ENCODE results near the gene EPHA6.

The EPHA6 gene

DNA sequence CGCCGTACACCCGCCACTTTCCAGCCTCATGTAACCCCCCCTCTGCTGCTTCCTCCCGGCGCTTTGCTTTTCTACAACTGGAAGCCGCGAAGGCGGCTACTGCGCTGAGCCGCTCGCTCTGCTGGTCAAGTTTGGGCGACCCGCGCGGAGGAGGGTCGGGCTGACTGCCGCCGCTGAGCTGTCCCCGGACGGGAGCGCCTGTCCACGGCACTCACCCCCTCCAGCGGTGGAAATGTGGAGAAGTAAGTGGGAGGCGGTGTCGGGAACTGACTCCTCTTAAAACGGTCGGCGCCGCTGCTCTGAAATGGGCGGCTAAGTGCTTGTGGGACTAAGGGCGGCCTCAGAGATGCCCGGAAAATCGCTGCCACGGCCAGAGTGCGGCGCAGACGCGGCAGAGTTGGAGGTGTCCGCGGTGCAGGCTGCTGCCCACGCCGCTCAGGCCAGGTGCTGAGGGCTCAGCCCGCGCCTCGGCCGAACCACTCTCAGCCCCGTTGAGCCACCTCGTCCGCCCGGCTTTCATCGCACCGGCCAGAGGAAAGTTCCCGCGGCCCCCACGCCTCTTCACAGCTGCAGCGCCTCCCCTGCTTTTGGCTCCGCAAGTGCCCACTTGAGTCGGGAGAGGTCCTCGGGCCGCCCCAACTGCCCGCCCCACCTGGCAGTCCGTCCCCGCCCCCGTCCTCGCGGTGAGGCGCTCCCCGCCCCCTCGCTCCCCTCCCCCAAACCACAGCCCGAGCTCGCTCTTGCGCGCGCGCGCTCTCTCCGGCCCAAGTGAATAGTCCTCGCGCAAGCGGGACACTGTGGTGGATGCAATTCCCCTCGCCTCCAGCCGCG is at the start of gene EPHA6:
EPHA6 (plus strand) TSS at position 775 of the 831 bp plus-strand sequence.
- Histone ChIP-seq H3K27ac (no peak within 1 kb of the TSS), H3K9me3 (ENCODE audit: severe bottlenecking) (no peaks in the 10 kb centered on the region), H3K4me3 (ENCODE audit: low read depth, low read length) (peak within 1 kb of the TSS; percentile 61), H3K36me3 (no peaks in the 10 kb centered on the region), H3K27me3 (ENCODE audit: insufficient read depth, low read depth, severe bottlenecking) (peaks cover 23% of the 10 kb centered on the region)
- TF ChIP-seq, protein P1, sequence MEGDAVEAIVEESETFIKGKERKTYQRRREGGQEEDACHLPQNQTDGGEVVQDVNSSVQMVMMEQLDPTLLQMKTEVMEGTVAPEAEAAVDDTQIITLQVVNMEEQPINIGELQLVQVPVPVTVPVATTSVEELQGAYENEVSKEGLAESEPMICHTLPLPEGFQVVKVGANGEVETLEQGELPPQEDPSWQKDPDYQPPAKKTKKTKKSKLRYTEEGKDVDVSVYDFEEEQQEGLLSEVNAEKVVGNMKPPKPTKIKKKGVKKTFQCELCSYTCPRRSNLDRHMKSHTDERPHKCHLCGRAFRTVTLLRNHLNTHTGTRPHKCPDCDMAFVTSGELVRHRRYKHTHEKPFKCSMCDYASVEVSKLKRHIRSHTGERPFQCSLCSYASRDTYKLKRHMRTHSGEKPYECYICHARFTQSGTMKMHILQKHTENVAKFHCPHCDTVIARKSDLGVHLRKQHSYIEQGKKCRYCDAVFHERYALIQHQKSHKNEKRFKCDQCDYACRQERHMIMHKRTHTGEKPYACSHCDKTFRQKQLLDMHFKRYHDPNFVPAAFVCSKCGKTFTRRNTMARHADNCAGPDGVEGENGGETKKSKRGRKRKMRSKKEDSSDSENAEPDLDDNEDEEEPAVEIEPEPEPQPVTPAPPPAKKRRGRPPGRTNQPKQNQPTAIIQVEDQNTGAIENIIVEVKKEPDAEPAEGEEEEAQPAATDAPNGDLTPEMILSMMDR (IDR thresholded peaks at IDR 0.05; ENCODE audit: low read depth, low read length): no peak
- peak; percentile 56 for DNase-seq

DNA sequence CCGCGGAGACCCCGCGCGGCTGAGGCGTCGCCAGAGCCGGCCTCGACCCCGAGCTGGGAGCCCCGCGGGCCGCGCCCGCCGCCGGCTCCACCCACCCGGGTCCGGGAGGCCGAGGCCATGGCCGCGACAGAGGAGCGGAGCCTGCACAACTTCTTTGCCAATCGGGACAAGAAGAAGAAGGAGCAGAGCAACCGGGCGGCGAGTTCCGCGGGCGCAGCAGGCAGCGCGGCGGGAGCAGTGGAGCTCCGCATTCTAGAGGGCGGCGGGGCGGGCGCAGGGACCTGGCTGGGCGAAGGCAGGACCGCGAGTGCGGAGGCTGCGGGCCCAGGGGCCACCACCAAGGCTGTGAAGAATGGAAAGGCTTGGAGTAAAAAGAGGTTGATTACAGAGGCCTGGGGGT is 37.6 kb upstream of the EPHA6 start:
- Histone ChIP-seq H3K27ac (no peak overlapping the region), H3K9me3 (ENCODE audit: severe bottlenecking) (peaks cover 2% of the 10 kb centered on the region), H3K4me3 (ENCODE audit: low read depth, low read length) (no peak overlapping the region), H3K27me3 (ENCODE audit: insufficient read depth, low read depth, severe bottlenecking) (peaks cover 51% of the 10 kb centered on the region), H3K36me3 (no peaks in the 10 kb centered on the region)
- TF ChIP-seq, protein P1 (IDR thresholded peaks at IDR 0.05; ENCODE audit: low read depth, low read length): no peak
- no peak for DNase-seq

DNA sequence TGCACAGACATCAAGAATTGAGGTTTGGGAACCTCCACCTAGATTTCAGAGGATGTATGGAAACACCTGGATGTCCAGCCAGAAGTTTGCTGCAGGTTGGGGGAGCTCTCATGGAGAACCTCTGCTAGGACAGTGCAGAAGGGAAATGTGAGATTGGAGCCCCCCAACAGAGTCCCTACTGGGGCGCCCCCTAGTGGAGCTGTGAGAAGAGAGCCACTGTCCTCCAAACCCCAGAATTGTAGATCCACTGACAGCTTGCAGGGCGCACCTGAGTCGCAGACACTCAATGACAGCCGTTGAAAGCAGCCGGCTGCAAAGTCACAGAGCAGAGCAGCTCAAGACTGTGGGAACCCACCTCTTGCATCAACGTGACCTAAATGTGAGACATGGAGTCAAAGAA is 34.6 kb upstream of the EPHA6 start:
- Histone ChIP-seq H3K27ac (no peak overlapping the region), H3K27me3 (ENCODE audit: insufficient read depth, low read depth, severe bottlenecking) (peaks cover 47% of the 10 kb centered on the region), H3K36me3 (no peaks in the 10 kb centered on the region), H3K9me3 (ENCODE audit: severe bottlenecking) (peaks cover 2% of the 10 kb centered on the region), H3K4me3 (ENCODE audit: low read depth, low read length) (no peak overlapping the region)
- DNase-seq: peak; percentile 15
- TF ChIP-seq, protein P1 (IDR thresholded peaks at IDR 0.05; ENCODE audit: low read depth, low read length): peak; percentile 49; the same call in 1 of the 2 replicates

DNA sequence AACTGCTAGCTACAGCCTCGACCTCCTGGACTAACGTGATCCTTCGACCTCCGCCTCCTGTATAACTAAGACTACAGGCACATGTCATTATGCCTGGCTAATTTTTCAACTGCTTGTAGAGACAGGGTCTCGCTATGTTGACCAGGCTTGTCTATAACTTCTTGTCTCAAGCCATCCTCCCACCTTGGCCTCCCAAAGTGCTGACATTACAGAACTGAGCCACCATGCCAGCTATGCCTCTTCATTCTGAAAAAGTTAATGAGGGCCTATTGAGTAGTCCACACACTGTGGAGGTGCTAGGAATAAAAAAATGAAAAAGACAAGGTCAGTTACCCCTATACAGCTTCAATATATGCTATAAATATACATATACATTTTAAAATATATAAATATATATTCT is 18.3 kb upstream of the EPHA6 start:
- H3K27me3 ChIP-seq (ENCODE audit: insufficient read depth, low read depth, severe bottlenecking): peaks cover 16% of the 10 kb centered on the region
- H3K4me3 ChIP-seq (ENCODE audit: low read depth, low read length): no peak overlapping the region
- H3K9me3 ChIP-seq (ENCODE audit: severe bottlenecking): no peaks in the 10 kb centered on the region
- no peak for DNase-seq
- H3K36me3 ChIP-seq: no peaks in the 10 kb centered on the region
- H3K27ac ChIP-seq: no peak overlapping the region
- TF ChIP-seq, protein P1 (IDR thresholded peaks at IDR 0.05; ENCODE audit: low read depth, low read length): no peak

DNA sequence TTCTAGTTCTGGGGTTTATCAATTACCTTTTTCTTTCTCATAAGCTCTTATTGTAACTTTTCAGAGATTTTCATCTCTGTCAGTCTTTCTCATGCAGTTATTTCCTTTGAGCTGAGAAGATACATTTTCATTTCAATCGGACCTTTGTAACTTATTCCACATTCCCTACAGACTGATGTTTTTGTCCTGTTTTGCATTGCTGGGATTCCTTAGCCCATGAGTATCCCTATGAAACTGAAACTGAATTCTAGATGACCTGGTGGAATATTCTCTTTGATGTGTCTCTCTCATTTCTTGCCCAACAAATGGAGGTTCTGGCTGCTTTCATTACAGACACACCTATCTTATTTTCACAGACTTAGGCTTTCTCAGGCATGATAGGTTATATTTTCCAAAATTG is 10.5 kb upstream of the EPHA6 start:
- no peak overlapping the region for H3K4me3 ChIP-seq (ENCODE audit: low read depth, low read length)
- H3K27ac ChIP-seq: no peak overlapping the region
- H3K36me3 ChIP-seq: no peaks in the 10 kb centered on the region
- H3K27me3 ChIP-seq (ENCODE audit: insufficient read depth, low read depth, severe bottlenecking): peaks cover 51% of the 10 kb centered on the region
- no peaks in the 10 kb centered on the region for H3K9me3 ChIP-seq (ENCODE audit: severe bottlenecking)
- TF ChIP-seq, protein P1 (IDR thresholded peaks at IDR 0.05; ENCODE audit: low read depth, low read length): no peak
- DNase-seq: no peak

Measured in WERI-Rb-1 (cell line).